PC-9 (cell line): ENCODE results near the gene CD44. TPM values are rescaled to one million over a fixed set of nuclear protein-coding genes. Genes with fewer than 3 reads are reported as not detected.

ENCODE experiments used
- BruUV-seq: library from RNA; stranded (reverse); fragments of 400-500 nt; replicated peaks from 2 replicates; lab custom pipeline; 2021; lab: Mats Ljungman, UMichigan
- CTCF ChIA-PET: fragments of 300-600 bp; sonication (Branson Sonifier 250); formaldehyde crosslinking; loops from one replicate; lab custom pipeline; 2022; ENCODE audit warnings: antibody characterized with exemption; lab: Charles Lee
- POLR2A ChIA-PET: fragments of 300-600 bp; sonication (Branson Sonifier 250); formaldehyde crosslinking; loops from one replicate; lab custom pipeline; 2022; ENCODE audit warnings: antibody characterized with exemption; ENCODE audit not compliant: unreplicated experiment; lab: Charles Lee
- DNase-seq, 2 experiments: peaks; one replicate each; pipeline versions ENCODE4 v3.0.0 to v3.0.0-alpha.2; 2015 to 2022; ENCODE audit warnings: mixed read lengths in 1 of 2
- H2AFZ ChIP-seq: fragments of 200-600 bp; sonication (generic); 2 replicates; pipeline ENCODE4 v1.8.1; 2017; ENCODE audit warnings: antibody characterized with exemption
- H3F3A ChIP-seq: fragments of 200-600 bp; sonication (generic); 2 replicates; pipeline ENCODE4 v1.8.1; 2017; ENCODE audit warnings: antibody characterized with exemption, mild to moderate bottlenecking, low read depth; ENCODE audit not compliant: insufficient read depth
- H3K27ac ChIP-seq: fragments of 200-600 bp; sonication (generic); 2 replicates; pipeline ENCODE4 v1.6.1; 2016; ENCODE audit warnings: mixed run types
- H3K27me3 ChIP-seq: fragments of 200-600 bp; sonication (generic); 2 replicates; pipeline ENCODE4 v1.6.1; 2016; ENCODE audit warnings: low read depth, mixed run types; ENCODE audit not compliant: insufficient read depth
- H3K36me3 ChIP-seq: fragments of 200-600 bp; sonication (generic); 2 replicates; pipeline ENCODE4 v1.6.1; 2016; ENCODE audit warnings: low read depth, mixed run types
- H3K4me1 ChIP-seq: fragments of 200-600 bp; sonication (generic); replicated peaks from 2 replicates; pipeline ENCODE4 v1.6.1; 2016; ENCODE audit warnings: mixed run types; ENCODE audit not compliant: insufficient read depth
- H3K4me2 ChIP-seq: fragments of 200-600 bp; sonication (generic); 2 replicates; pipeline ENCODE4 v1.6.1; 2017; ENCODE audit warnings: mixed run types
- H3K4me3 ChIP-seq: fragments of 200-600 bp; sonication (generic); 2 replicates; pipeline ENCODE4 v1.6.1; 2016; ENCODE audit warnings: mixed run types
- H3K79me2 ChIP-seq: fragments of 200-600 bp; sonication (generic); 2 replicates; pipeline ENCODE4 v1.6.1; 2017; ENCODE audit warnings: low read depth, mixed run types
- H3K9me2 ChIP-seq: fragments of 200-600 bp; sonication (generic); 2 replicates; pipeline ENCODE4 v1.8.1; 2017; ENCODE audit warnings: mild to moderate bottlenecking; ENCODE audit not compliant: insufficient read depth
- H3K9me3 ChIP-seq: fragments of 200-600 bp; sonication (generic); 2 replicates; pipeline ENCODE4 v1.8.1; 2016; ENCODE audit warnings: low read depth; ENCODE audit not compliant: insufficient read depth
- H4K20me1 ChIP-seq: fragments of 200-600 bp; sonication (generic); 2 replicates; pipeline ENCODE4 v1.8.1; 2017; ENCODE audit not compliant: insufficient read depth
- EZH2 ChIP-seq: fragments of 200-600 bp; sonication (generic); IDR thresholded peaks from 2 replicates; pipeline ENCODE4 v1.8.0; 2017; ENCODE audit warnings: antibody characterized with exemption, low read depth
- intact Hi-C: fragments of 100-400 bp; cut with micrococcal nuclease; formaldehyde crosslinking; loops from one replicate; pipeline ENCODE4 v1.10.0; 2022; ENCODE audit not compliant: unreplicated experiment
- total RNA-seq: library from RNA; stranded (reverse); gene quantifications from 2 replicates; pipeline ENCODE4 v1.2.3, GENCODE V29; 2021
- TF ChIP-seq, protein P1 (sequence below): fragments of 200-600 bp; sonication (generic); conservative IDR thresholded peaks from 2 replicates; pipeline ENCODE4 v1.6.1; 2017; ENCODE audit warnings: mixed run types, antibody characterized with exemption, mild to moderate bottlenecking, moderate library complexity

Gene CD44
- total RNA-seq, 1 experiment from 2014 or later: 775 TPM

- no peaks in the 10 kb centered on the region for H3K27me3 ChIP-seq
- intact Hi-C loops: no loop called here
- TF ChIP-seq, protein P1, sequence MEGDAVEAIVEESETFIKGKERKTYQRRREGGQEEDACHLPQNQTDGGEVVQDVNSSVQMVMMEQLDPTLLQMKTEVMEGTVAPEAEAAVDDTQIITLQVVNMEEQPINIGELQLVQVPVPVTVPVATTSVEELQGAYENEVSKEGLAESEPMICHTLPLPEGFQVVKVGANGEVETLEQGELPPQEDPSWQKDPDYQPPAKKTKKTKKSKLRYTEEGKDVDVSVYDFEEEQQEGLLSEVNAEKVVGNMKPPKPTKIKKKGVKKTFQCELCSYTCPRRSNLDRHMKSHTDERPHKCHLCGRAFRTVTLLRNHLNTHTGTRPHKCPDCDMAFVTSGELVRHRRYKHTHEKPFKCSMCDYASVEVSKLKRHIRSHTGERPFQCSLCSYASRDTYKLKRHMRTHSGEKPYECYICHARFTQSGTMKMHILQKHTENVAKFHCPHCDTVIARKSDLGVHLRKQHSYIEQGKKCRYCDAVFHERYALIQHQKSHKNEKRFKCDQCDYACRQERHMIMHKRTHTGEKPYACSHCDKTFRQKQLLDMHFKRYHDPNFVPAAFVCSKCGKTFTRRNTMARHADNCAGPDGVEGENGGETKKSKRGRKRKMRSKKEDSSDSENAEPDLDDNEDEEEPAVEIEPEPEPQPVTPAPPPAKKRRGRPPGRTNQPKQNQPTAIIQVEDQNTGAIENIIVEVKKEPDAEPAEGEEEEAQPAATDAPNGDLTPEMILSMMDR: no peak
- TF ChIP-seq EZH2: no peak
Measured at GRCh38 chr11:35257281-35257680, 118.3 kb downstream of the CD44 start.

GRCh38 chr11:35259529-35259928 lies 120.6 kb downstream of the CD44 start:
- CTCF ChIA-PET: no interaction called here

More at GRCh38 chr11:35257281-35257680, 118.3 kb downstream of the CD44 start:
- no peak overlapping the region for H3K27ac ChIP-seq
- DNase-seq: no peak
- BruUV-seq: no TSS peak
- ChIA-PET POLR2A (no interaction called here), CTCF (no interaction called here)
- H3K36me3 ChIP-seq: no peaks in the 10 kb centered on the region
- H3K79me2 ChIP-seq: no peaks in the 10 kb centered on the region
- H3K4me2 ChIP-seq: no peak overlapping the region
- H4K20me1 ChIP-seq: no peaks in the 10 kb centered on the region
- H3K9me2 ChIP-seq: no peaks in the 10 kb centered on the region
- H3F3A ChIP-seq: no peaks in the 10 kb centered on the region
- H2AFZ ChIP-seq: no peak overlapping the region
- H3K4me1 ChIP-seq: peaks cover 6% of the 10 kb centered on the region; the same call in 1 of the 2 replicates
- H3K4me3 ChIP-seq: no peak overlapping the region
- no peaks in the 10 kb centered on the region for H3K9me3 ChIP-seq

DNA sequence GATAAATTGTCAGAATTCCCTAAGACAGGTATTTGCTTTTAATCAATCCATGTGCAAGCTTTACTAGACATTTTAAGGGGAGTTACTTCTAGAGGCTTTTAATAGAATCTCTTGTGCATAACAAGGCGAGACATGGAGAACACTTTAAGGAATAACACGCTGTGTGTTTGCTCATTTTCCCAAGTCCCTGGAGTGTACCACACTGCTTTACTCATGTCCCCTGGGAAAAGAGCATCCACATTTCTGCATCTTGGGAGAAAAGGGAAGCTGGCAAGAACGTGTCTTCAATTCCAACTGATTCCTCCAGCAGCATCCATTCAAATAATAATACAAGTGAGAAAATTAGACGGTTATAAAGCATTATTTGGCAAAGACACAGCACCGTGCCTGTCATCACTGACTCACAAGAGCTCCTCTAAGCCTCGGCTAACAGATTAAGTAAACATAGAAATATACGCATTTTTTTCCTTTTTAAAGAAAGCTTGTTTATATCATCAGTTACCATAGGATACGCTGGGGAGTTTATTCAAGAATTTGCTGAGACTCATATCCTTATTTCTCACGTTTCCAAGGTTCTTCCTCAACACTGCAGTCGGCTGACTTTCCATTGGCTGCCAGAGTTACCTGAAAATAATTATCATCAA lies 121.5 kb downstream of the CD44 start:
- Histone ChIP-seq H3K9me3 (no peaks in the 10 kb centered on the region), H3K27ac (no peak overlapping the region), H3K4me2 (peak overlapping the region; percentile 15), H2AFZ (no peak overlapping the region), H3K9me2 (no peaks in the 10 kb centered on the region), H3K4me3 (no peak overlapping the region), H3K79me2 (no peaks in the 10 kb centered on the region), H3K27me3 (no peaks in the 10 kb centered on the region), H3F3A (no peaks in the 10 kb centered on the region), H3K4me1 (peaks cover 6% of the 10 kb centered on the region; the same call in 1 of the 2 replicates), H3K36me3 (no peaks in the 10 kb centered on the region), H4K20me1 (no peaks in the 10 kb centered on the region)
- no TSS peak for BruUV-seq
- peak in 1 of 2 experiments; percentile 77 for DNase-seq
- CTCF ChIA-PET: no interaction called here
- POLR2A ChIA-PET: no interaction called here
- TF ChIP-seq EZH2: no peak
- TF ChIP-seq, protein P1: no peak
- intact Hi-C loops: no loop called here

More at GRCh38 chr11:35259529-35259928, 120.6 kb downstream of the CD44 start:
- H3K4me1 ChIP-seq: peaks cover 6% of the 10 kb centered on the region; the same call in 1 of the 2 replicates
- H3K36me3 ChIP-seq: no peaks in the 10 kb centered on the region
- no peak overlapping the region for H2AFZ ChIP-seq
- no peaks in the 10 kb centered on the region for H4K20me1 ChIP-seq
- no peak overlapping the region for H3K4me3 ChIP-seq
- no peak overlapping the region for H3K27ac ChIP-seq
- H3K9me2 ChIP-seq: no peaks in the 10 kb centered on the region
- H3K4me2 ChIP-seq: no peak overlapping the region
- H3K79me2 ChIP-seq: no peaks in the 10 kb centered on the region
- intact Hi-C loops: no loop called here
- no peaks in the 10 kb centered on the region for H3F3A ChIP-seq
- POLR2A ChIA-PET: interaction anchor here (0.9 kb wide), 1 partner anchor 9 kb away, joined by 7 read pairs; no protein-coding TSS in a partner anchor
- DNase-seq: no peak
- no TSS peak for BruUV-seq
- no peak for TF ChIP-seq EZH2
- TF ChIP-seq, protein P1: no peak
- H3K27me3 ChIP-seq: no peaks in the 10 kb centered on the region
- H3K9me3 ChIP-seq: no peaks in the 10 kb centered on the region
